Stromal cell of bone marrow (primary cell): ENCODE results near the gene SPRR4.
"Not testable (repeated sequence)": the region's sequence is repeated elsewhere in the genome, so short reads cannot be mapped to it uniquely, and the experiment has no call there.

Experiments used
- DNase-seq: peaks from one replicate; pipeline ENCODE4 v3.0.0-alpha.2; 2012; ENCODE audit warnings: low read depth

The SPRR4 gene

DNA sequence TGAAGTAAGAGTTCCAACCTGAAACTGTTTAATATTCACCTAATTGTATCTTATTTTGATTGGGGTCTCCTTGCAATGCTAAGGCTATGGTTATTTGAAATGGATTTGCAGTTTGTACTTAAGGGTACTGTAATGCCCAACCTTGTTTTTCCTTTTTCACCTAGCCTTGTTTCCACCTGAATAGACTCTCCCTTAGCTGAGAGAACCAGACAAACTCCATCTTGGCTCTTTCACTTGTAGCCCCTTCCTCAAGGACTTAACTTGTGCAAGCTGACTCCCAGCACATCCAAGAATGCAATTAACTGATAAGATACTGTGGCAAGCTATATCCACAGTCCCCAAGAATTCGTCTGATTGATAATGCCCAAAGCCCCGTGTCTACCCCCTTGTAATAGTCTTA lies 51.4 kb downstream of the SPRR4 start:
- not testable (repeated sequence) for DNase-seq
